Stimulated activated CD8-positive, alpha-beta memory T cell treated with anti-CD3 and anti-CD28 coated beads, Interleukin-7, amount 100 ng/mL, for 4 hours (primary cell): ENCODE results near the gene RFTN1.

Experiments
- DNase-seq, 2 donors: peaks; one replicate each; pipeline ENCODE4 v3.0.0-alpha.2; 2020; ENCODE audit warnings: low read depth in 2 of 2

The RFTN1 gene, protein sequence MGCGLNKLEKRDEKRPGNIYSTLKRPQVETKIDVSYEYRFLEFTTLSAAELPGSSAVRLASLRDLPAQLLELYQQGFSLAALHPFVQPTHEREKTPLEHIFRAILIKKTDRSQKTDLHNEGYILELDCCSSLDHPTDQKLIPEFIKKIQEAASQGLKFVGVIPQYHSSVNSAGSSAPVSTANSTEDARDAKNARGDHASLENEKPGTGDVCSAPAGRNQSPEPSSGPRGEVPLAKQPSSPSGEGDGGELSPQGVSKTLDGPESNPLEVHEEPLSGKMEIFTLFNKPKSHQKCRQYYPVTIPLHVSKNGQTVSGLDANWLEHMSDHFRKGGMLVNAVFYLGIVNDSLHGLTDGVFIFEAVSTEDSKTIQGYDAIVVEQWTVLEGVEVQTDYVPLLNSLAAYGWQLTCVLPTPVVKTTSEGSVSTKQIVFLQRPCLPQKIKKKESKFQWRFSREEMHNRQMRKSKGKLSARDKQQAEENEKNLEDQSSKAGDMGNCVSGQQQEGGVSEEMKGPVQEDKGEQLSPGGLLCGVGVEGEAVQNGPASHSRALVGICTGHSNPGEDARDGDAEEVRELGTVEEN

DNA sequence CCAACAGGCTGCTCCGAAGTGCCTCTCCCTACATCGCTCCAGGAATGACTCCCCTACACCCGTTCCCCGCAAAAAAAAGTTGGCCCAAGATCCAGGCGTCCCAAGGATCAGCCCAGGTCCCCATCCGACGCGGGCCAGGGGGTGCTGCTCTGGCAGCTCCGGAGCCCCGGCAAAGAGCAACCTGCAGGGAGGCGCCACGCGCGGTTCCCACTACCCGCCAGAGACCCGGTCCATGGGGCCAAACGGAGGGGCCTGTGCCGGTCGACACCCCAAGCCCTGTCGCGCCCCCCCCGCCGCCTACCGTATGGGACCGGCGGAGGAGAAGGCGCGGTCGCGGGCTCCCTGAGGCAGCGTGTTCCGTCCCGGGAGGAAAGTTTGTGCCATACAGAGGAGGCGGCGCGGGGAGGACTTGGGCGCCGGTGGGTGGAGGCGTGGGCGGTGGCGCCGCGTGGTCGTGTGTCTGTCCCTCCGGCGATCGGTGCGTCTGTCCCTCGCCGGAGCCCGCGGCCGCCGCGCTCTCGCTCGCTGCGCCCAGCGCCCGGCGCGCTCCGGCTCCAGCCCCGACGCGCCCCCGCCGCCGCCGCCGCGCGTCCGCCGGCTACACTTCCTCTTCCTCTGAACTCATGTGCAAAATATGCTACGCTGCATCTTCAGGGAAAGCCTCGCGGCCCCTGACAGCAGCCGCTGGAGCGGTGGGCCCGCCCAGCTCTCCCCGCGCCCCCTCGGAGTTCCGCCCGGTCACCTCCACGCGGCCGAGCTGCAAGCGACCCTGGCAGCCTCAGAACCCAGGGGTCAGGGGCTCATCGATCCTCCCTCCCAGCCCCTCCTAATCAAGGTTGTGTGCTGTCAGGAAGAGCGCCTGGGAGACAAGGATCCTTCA is at the start of gene RFTN1:
Gene RFTN1 (minus strand): TSS at position 559 of the 880 bp plus-strand sequence. CDS start 19,830 bp downstream, outside the sequence.
- peak in 1 of 2 donors; percentile 53 for DNase-seq

DNA sequence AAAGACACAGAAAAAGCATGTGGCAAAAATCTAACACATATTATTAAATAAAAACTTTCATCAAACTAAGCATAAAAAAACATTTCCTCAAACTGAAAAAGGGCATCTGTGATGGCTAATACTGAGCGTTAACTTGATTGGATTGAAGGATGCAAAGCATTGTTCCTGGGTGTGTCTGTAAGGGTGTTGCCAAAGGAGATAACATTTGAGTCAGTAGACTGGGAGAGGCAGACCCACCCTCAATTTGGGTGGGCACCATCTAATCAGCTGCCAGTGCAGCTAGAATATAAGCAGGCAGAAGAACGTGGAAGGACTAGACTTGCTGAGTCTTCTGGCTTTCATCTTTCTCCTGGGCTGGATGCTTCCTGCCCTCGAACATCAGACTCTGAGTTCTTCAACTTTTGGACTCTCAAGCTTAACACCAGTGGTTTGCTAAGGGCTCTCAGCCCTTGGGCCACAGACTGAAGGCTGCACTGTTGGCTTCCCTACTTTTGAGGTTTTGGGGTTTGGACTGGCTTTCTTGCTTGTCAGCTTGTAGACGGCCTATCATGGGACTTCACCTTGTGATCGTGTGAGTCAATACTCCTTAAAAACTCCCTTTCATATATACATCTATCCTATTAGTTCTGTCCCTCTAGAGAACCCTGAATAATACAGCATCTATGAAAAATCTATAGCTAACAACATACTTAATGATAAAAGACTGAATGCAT is 46.3 kb upstream of the RFTN1 start:
- DNase-seq = no peak

DNA sequence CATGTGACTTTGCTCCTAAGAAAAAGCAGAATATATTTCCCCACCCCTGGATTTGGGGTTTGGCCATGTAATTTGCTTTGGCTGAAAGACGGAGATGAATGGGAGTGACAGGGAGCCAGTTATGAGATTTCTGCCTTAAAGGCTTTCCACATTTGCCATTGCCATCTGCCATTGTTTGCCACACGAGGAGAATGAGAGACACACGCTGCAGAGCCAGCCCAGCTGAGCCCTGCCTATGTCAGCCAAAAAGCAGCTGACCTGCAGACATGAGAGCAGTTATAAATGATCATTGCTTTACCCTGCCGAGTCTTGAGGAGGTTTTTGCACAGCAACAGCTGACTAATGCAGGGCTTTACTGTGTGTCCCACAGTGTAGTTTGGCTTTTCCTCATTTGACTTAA is 40.6 kb upstream of the RFTN1 start:
- no peak for DNase-seq

DNA sequence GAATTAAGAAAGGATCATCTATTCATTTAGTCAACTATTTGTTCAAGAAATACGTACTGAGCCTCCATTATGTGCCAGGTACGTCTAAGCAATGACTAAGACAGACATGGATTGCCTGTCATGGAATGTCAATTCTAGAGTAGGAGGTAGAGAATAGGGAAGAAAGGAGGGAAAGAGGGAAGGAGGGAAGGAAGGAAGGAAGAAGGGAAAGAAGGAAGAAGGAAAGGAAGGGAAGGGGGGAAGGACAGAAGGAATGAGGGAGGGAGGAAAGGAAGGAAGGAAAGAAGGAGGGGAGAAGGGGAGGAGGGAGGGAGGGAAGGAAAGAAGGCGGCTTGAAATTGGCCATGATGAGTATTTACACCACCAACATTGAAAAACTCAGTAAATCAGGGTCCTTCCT is 39.3 kb upstream of the RFTN1 start:
- no peak for DNase-seq

DNA sequence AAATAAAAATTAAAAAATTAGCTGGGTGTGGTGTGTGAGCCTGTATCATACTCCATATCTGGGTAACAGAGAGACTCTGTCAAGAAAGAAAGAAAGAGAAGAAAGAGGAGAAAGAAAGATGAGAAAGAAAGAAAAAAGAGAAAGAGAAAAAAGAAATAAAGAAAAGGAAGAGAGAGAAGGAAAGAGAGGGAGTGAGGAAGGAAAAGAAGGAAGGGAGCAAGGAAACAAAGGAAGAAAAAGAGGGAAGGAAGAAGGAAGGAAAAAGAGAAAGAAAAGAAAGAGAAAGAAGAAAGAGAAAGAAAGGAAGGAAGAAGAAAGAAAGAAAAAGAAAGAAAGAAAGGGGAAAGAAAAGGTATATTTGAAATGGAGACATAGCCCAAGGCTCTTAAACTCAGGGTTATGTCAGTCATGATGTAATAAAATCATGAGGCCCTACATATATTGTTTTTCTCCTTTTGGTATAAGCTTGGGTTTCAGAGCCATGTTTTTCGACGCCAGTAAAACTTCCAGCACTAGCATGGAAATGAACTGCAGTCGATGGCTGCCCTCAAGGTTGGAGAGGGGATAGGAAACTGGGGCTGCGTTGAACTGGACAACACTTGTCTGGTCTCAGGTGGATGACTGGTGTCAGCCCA is 38.0 kb upstream of the RFTN1 start:
- DNase-seq = no peak

DNA sequence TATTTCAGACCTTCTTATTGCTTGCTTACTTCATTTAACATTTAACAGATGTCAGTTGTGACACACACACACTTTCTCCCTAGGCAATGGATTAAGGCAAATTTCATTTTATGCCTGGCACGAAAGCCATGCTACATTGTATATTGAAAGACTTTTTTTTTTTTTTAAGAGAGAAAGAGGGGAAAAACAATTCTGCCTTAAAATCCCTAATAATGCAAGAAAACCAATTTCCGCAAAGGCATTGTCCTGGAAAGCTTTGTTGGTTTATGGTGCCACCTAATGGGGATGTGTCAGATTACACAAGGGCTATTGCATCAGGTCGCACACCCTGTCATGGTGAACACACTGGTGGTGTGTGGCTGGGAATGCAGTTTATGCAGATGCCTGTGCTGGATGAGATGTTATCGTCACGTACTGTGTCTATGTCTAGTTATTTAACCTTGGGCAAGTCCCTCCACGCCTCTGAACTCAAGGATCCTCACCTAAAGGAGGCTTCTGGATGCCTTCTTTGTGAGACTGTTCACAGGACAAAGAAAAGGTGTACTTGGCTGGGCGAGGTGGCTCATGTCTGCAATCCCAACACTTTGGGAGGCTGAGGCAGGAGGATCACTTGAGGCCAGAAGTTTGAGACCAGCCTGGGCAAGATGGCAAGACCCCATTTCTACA is 37.3 kb upstream of the RFTN1 start:
- peak; percentile 39 to 65 for DNase-seq

DNA sequence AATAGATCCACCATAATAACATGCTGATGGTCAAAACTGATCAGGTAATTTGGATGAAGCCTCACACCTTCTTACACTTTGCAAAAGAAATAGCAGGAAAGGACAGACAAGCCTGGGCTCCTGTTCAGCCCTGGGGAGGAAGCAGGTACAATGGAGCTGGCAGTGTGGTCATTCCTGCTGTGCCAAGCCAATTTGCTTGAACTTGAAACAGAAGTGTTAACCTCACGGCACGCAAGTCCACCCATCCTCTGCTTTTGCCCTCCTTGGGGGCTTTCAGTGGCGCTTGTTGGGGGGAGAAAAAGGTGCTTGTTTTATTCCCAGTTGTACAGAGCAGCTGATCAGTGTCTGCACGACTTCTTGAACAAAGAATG is 36.8 kb upstream of the RFTN1 start:
- DNase-seq = no peak

DNA sequence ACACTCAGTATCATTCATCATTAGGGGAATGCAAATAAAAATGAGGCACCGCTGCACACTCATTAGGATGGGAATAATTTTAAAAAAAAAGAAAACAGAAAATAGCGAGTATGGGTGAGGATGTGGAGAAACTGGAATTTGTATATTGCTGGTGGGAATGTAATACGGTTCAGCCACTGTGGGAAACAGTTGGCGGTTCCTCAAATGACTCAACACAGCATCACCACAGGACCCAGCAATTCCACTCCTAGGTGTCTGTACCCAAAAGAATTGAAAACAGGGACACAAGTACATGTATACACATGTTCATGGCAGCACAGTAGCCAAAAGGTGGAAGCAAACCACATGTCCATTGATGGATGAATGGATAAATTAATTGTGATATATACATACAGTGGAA is 35.2 kb upstream of the RFTN1 start:
- no peak for DNase-seq

DNA sequence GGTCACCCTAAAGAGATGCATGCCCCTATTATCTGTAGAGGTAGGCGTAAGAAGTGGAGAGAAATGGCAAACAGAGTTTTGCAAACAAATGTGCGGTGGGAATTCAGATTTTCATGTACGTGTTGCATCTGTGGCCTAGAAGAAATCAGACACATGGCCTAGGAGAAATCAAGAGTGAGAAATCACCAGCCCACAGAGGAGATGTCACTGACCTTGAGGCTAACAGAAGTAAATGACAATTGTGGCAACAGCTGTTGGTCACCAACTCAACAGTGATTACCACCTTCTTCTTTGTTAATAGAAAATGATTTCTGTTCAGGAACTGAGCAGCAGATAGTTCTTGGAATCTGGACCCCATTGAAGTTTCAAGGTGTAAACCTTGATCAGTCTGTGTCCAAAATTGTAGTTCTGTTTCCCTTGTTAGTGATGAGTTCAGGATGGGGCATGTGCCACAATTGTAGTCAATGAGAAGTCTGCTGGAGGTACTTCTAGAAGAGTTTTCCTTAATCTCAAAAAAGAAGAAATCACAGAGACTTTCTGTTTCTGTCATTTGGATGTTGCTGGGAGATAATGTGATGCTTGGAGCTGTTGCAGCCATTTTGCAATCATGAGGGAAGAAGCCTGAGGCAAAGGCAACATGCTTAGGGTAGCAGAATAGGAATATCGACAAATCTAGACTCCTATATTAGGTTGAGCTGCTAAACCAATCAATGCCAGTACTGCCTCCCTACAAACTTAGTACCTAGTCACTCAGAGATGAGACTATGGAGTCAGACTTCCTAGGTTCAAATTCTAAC is 34.3 kb upstream of the RFTN1 start:
- DNase-seq = no peak

DNA sequence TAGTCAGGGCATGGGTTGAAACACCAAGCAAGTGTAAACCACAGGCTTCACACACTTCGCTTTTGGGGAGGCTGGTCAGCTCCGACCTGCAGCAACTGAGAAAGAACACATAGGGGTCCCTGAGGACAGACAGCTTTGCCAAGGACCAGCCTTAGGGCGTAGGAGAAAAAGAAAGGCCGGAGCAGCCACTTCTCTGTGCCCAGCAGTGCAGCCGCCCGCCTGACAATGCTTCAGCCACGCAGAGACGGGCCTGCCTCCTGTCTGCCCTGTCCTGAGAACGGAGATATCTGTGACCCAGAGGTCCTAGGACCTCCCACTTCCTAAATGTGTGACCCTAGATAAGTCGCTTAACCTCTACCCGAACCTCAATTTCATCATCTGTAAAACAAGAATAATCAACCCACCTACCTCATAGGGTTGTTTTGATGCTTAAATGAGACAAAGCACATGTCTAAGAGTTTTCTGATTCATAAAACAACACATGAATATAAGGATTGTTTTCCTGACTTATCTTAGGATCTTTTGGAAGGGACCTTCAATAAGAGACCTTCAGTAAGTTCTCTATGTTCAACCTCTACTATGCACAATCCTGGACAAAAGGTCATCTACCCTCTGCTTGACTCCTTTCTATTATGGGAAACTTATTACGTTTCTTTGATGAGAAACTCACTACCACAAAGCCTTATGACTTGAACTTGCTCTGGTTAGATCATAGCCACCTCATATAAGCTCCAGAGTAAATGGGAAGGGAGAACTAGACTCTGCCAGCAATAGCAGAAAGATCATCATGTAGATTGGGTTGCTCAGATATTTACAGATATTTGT is 32.9 kb upstream of the RFTN1 start:
- no peak for DNase-seq

DNA sequence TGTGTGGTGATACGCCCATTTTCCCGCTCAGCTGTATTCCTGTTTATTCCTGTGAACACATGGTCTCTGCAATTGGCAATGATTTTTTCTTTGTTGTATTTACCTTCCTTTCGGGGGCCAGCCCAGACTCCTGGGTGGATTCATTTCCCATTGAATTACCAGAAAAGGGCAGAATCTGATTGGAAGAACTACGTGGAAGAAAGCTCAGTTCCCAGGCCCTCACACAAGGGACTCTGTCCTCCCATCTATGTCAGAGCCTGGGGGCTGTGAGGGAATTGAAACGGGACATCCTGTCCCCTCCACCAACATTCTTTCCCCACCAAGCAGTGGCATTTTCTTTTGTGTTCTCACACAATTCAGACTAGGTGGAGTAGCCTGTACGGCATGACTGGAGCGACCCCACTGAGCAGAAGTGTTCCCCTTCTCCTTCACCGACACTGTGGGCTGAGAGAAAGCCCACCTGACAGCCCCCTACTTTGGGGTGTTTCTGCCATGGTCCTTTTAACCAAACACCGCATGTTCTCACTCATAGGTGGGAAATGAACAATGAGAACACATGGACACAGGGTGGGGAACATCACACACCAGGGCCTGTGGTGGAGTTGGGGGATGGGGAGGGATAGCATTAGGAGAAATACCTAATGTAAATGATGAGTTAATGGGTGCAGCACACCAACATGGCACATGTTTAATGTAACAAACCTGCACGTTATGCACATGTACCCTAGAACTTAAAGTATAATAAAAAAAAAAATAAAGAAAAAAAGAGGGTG is 32.1 kb upstream of the RFTN1 start:
- DNase-seq = no peak

DNA sequence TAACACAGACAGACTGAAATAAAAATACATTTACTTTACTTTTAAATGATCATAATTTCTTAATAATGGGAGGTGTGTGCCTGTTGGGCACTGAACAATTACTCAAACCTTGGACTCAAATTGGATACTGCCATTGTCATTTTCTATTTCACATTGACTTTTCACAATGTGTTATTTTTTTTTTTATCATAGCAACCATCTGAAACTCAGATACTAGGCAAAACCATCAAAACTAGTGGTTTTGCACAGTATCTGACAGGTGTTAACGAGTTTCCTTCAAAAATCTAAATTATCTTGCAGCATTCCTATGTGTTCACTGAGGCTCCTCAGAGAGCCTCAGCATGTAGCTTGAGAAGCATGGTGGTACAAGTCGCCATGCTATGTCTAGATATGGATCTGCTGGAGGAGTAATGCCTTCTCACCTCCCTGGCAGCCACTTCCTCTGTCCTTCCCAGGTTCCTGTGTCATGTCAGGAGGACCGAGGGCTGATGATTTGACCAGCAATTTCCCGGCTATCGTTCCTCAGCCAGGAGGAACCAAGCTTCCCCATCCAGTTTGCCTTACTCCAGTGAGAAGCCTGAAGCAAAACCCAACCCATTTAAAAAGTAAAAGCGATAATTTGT is 29.9 kb upstream of the RFTN1 start:
- no peak for DNase-seq

DNA sequence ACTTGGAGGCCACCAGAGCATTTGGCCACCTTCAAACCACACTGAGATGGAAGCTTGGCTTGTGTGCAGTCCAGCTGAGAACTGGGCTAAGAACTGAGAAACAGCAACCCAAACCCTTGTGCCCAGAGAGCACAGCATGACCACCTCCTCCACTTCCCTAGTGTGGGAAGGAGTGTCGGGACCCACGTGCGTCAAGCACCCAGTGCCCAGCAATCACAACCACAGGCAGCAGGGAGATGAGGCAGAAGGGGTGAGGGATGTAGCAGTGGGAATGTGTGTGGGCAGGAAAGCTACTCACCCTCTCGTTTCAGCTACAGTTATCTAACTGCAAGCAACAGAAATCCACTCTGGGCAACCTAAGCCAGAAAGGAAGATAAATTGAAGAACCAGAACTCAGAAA is 25.0 kb upstream of the RFTN1 start:
- no peak for DNase-seq

DNA sequence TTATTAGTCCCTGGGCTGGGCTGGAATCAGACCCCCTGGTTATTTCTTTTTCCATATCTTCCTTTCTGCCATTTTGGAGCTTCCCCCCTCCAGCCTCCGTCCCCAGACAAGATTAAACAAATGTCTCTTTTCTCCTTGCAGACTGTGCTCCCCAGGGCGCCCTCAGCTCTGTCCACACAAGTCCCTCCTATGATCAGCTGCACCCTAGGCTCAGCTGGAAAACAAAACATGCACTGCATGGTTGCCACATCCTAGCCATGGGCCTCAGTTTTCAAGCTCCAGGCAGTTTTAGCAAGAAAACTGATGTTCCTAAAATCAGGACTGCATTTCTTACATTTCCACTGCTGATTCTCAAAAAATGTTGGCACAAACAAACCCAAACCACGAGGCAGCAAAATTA is 23.5 kb upstream of the RFTN1 start:
- no peak for DNase-seq

DNA sequence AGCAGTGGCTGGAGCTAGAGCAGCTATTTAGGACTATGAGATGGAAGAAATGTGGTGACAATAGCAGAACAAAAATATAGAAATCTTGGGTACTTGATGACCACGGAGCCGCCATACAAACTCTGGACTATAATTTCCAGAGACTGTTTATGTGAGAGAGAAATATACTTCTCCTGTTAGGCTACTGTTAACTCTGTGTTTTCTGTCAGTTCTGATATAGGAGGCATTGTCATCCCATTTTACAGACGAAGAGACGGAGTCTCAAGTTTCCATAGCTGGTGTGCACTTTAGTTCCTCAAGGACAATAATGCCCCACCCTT is 22.8 kb upstream of the RFTN1 start:
- DNase-seq = no peak

DNA sequence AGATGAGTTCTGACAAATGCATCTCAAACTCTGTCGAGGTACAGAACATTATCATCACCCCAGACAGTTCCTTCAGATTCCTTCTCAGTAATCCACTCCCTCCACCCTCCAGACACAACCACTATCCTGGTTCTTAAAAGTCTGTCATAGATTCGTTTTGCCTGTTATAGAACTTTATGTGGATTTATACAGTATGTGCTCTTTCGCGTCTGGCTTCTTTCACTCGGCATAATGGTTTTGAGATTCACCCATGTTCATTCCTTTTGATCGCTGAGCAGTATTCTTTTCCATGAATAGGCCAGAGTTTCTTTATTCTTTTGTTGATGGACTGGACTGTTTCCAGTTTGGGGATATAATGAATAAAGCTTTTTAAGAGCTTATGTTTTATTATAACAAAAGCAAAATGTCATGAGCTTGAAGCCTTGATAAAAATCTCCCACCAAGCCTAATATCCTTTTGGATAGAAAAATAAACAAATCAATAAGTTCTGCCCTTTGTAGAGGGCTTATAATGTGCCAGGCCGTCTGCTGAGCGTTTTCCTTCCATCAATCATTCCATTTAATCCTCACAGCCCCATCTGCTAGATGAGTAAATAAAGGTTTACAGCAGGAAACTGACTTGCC is 21.3 kb upstream of the RFTN1 start:
- no peak for DNase-seq

DNA sequence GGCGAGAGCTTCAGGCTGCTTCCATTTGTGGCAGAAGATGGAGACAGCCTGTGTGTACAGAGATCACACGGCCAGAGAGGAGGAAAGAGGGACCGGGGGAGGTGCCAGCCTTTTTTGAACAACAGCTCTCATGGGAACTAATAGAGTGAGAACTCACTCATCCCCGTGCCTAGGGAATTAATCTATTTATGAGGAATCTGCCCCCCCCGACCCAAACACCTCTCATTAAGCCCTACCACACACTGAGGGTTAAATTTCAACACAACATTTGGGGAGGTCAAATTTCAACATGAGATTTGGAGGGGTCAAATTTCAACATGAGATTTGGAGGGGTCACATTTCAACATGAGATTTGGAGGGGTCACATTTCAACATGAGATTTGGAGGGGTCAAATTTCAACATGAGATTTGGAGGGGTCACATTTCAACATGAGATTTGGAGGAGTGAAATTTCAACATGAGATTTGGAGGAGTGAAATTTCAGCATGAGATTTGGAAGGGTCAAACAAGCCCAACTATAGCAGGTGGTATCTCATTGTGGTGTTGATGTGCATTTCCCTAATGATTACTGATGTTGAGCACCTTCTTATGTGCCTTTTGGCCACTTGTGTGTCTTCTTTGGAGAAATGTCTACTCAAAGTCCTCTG is 20.6 kb upstream of the RFTN1 start:
- no peak for DNase-seq
